Endothelial cell of umbilical vein (primary cell): ENCODE results near the gene MYO1E. TPM values are rescaled to one million over a fixed set of nuclear protein-coding genes. Genes with fewer than 3 reads are reported as not detected.

Source experiments
- BruUV-seq: library from RNA; stranded (reverse); fragments of 400-500 nt; replicated peaks from 2 replicates; lab custom pipeline; 2021; lab: Mats Ljungman, UMichigan
- CTCF ChIA-PET: fragments of 300-600, 350-600 bp; sonication (Branson Sonifier 250); formaldehyde crosslinking; loops from one replicate; lab custom pipeline; 2021; ENCODE audit warnings: antibody characterized with exemption, inconsistent platforms; lab: Charles Lee
- POLR2A ChIA-PET: fragments of 300-600, 350-600 bp; sonication (Branson Sonifier 250); formaldehyde crosslinking; loops from one replicate; lab custom pipeline; 2021; ENCODE audit warnings: antibody characterized with exemption, inconsistent platforms; lab: Charles Lee
- DNase-seq: peaks from one replicate; pipeline ENCODE4 v3.0.0-alpha.2; 2011; ENCODE audit warnings: low read depth, low spot score
- FAIRE-seq: peaks from 2 replicates; lab custom pipeline; 2011; peaks lifted over from hg19 to GRCh38; lab: Jason Lieb, UNC
- H2AFZ ChIP-seq: 2 replicates; pipeline ENCODE4 v1.6.0; 2012; ENCODE audit warnings: low read depth, low read length, control low read depth, inconsistent platforms
- H3K27ac ChIP-seq: 2 replicates; pipeline ENCODE4 v1.5.1; 2011; ENCODE audit warnings: low read depth, mild to moderate bottlenecking, control low read depth, low read length, moderate library complexity; ENCODE audit not compliant: insufficient read depth
- H3K27me3 ChIP-seq, 2 experiments: 2 replicates each; pipeline versions ENCODE4 v1.6.0 to v1.6.1; 2011; ENCODE audit warnings: low read length in 2 of 2, mixed read lengths in 1 of 2; ENCODE audit not compliant: control insufficient read depth in 2 of 2, insufficient read depth in 2 of 2
- H3K36me3 ChIP-seq, 2 experiments: 2 replicates in 1 of 2; 3 replicates in 1 of 2; pipeline ENCODE4 v1.5.1; 2011; ENCODE audit warnings: low read length in 2 of 2, mild to moderate bottlenecking in 1 of 2, moderate library complexity in 1 of 2; ENCODE audit not compliant: control insufficient read depth in 2 of 2, insufficient read depth in 2 of 2; ENCODE audit errors: extremely low read depth in 1 of 2
- H3K4me1 ChIP-seq: 3 replicates; pipeline ENCODE4 v1.5.1; 2011; ENCODE audit warnings: mild to moderate bottlenecking, low read length; ENCODE audit not compliant: control insufficient read depth, insufficient read depth; ENCODE audit errors: extremely low read depth
- H3K4me2 ChIP-seq: 2 replicates; pipeline ENCODE4 v1.6.1; 2011; ENCODE audit warnings: low read length, control low read depth, mixed read lengths; ENCODE audit not compliant: insufficient read depth
- H3K4me3 ChIP-seq, 3 experiments: fragments of 200-600 bp in 1 of 3; sonication (generic), shearing (Covaris generic) in 1 of 3; replicated peaks in 1 of 3; 2 replicates each; pipeline ENCODE4 v1.5.1; 2011 to 2016; ENCODE audit warnings: control low read depth in 3 of 3, low read length in 3 of 3, mild to moderate bottlenecking in 2 of 3, inconsistent platforms in 1 of 3, low read depth in 1 of 3, moderate library complexity in 1 of 3; ENCODE audit not compliant: insufficient read depth in 1 of 3
- H3K79me2 ChIP-seq: 2 replicates; pipeline ENCODE4 v1.6.0; 2012; ENCODE audit warnings: low read length, inconsistent platforms; ENCODE audit not compliant: control insufficient read depth, insufficient read depth
- H3K9ac ChIP-seq: replicated peaks from 2 replicates; pipeline ENCODE3; 2011; ENCODE audit warnings: low read length, control low read depth; ENCODE audit not compliant: insufficient read depth; ENCODE audit errors: extremely low read depth
- H3K9me1 ChIP-seq: replicated peaks from 3 replicates; pipeline ENCODE4 v1.6.0; 2011; ENCODE audit warnings: mild to moderate bottlenecking, low read length; ENCODE audit not compliant: control insufficient read depth, insufficient read depth; ENCODE audit errors: extremely low read depth
- H3K9me3 ChIP-seq: replicated peaks from 2 replicates; pipeline ENCODE4 v1.5.1; 2012; ENCODE audit warnings: low read length, inconsistent platforms; ENCODE audit not compliant: control insufficient read depth, insufficient read depth
- H4K20me1 ChIP-seq: replicated peaks from 2 replicates; pipeline ENCODE3; 2011; ENCODE audit warnings: mild to moderate bottlenecking, low read length; ENCODE audit not compliant: control insufficient read depth, insufficient read depth; ENCODE audit errors: extremely low read depth
- EZH2 ChIP-seq: IDR thresholded peaks from 2 replicates; pipeline ENCODE4 v1.6.1; 2012; ENCODE audit warnings: borderline replicate concordance, low read depth, mild to moderate bottlenecking, moderate library complexity, low read length, inconsistent platforms; ENCODE audit not compliant: severe bottlenecking
- FOS ChIP-seq: IDR thresholded peaks from 2 replicates; pipeline ENCODE4 v1.6.1; 2011; ENCODE audit warnings: mild to moderate bottlenecking, low read length, moderate library complexity, borderline replicate concordance; ENCODE audit not compliant: insufficient read depth
- GATA2 ChIP-seq: IDR thresholded peaks from 2 replicates; pipeline ENCODE4 v1.7.0; 2011; ENCODE audit warnings: low read depth, mild to moderate bottlenecking, moderate library complexity, mixed read lengths, low read length; ENCODE audit not compliant: insufficient read length, insufficient read depth
- JUN ChIP-seq: IDR thresholded peaks from 2 replicates; pipeline ENCODE4 v1.6.1; 2011; ENCODE audit warnings: borderline replicate concordance, low read depth; ENCODE audit not compliant: insufficient read length, insufficient read depth
- MAX ChIP-seq: IDR thresholded peaks from 2 replicates; pipeline ENCODE4 v1.6.1; 2011; ENCODE audit not compliant: insufficient read depth, insufficient read length
- MYC ChIP-seq: IDR thresholded peaks from one replicate; pipeline ENCODE4 v1.6.1; 2011; ENCODE audit warnings: mild to moderate bottlenecking, low read depth, low read length
- POLR2A ChIP-seq: IDR thresholded peaks from 2 replicates; pipeline ENCODE4 v1.6.1; 2012; ENCODE audit warnings: low read depth, mild to moderate bottlenecking, control low read depth, low read length
- POLR2AphosphoS5 ChIP-seq: IDR thresholded peaks from 2 replicates; pipeline ENCODE4 v1.6.1; 2012; ENCODE audit warnings: low read depth, mild to moderate bottlenecking, control low read depth, low read length, moderate library complexity; ENCODE audit not compliant: insufficient read depth
- dilution Hi-C: fragments of 300-500 bp; cut with MboI; formaldehyde crosslinking; loops from one replicate; pipeline ENCODE4 v1.15.0; 2019; ENCODE audit warnings: low sequenced_read_pairs; ENCODE audit not compliant: extremely low pct_ligation_motif_present
- intact Hi-C: fragments of 100-400 bp; cut with micrococcal nuclease; formaldehyde crosslinking; loops from one replicate; pipeline ENCODE4 v1.10.0; 2022
- polyA plus RNA-seq, 4 experiments: library from polyadenylated mRNA; depleted of rRNA in 3 of 4; stranded (reverse) in 3 of 4; unstranded in 1 of 4; fragments of >200 nt; gene quantifications; 2 replicates each; pipeline versions ENCODE4 v1.2.1 to v1.2.3, GENCODE V29; 2011 to 2012; ENCODE audit warnings: missing spikeins in 1 of 4
- total RNA-seq: library from RNA; stranded (reverse); gene quantifications from 2 replicates; pipeline ENCODE4 v1.2.3, GENCODE V29; 2021
- TF ChIP-seq, protein P1 (sequence below), 2 donors: IDR thresholded peaks; 1 replicate in 1 of 2; 2 replicates in 1 of 2; pipeline ENCODE4 v1.5.1; 2011; ENCODE audit warnings: low read length in 2 of 2, mild to moderate bottlenecking in 2 of 2, moderate library complexity in 2 of 2, control low read depth in 1 of 2, inconsistent platforms in 1 of 2, low read depth in 1 of 2; ENCODE audit not compliant: insufficient read depth in 1 of 2; ENCODE audit errors: extremely low read depth in 1 of 2

MYO1E gene
- total and polyA plus RNA-seq, 2 donors (not counting 3 experiments of a cell fraction or from before 2014, with no cell fraction given) = 31.6 to 218 TPM

GRCh38 chr15:59236394-59236793 lies 136.3 kb downstream of the MYO1E start:
- POLR2A ChIA-PET = interaction anchor here (0.7 kb wide), 1 partner anchor 64 kb away, joined by 3 read pairs; no protein-coding TSS in a partner anchor
- Histone ChIP-seq H3K79me2 (peaks cover 13% of the 10 kb centered on the region), H3K4me3 (no peak overlapping the region), H3K4me2 (no peak overlapping the region), H3K4me1 (peaks cover 39% of the 10 kb centered on the region), H3K9me1 (no peaks in the 10 kb centered on the region), H3K27ac (peak overlapping the region; percentile 92), H4K20me1 (no peaks in the 10 kb centered on the region), H3K27me3 (no peaks in the 10 kb centered on the region), H3K9ac (peak overlapping the region; percentile 64), H2AFZ (no peak overlapping the region), H3K36me3 (peaks cover 0 to under 1% of the 10 kb centered on the region in 2 experiments), H3K9me3 (no peaks in the 10 kb centered on the region)
- BruUV-seq = no TSS peak
- FAIRE-seq = no peak
- intact Hi-C loops (no loop called here), dilution Hi-C loops (no loop called here)
- no peak for DNase-seq
- CTCF ChIA-PET = no interaction called here
- no peak for TF ChIP-seq EZH2
- TF ChIP-seq POLR2A = no peak
- no peak for TF ChIP-seq JUN
- no peak for TF ChIP-seq GATA2
- no peak for TF ChIP-seq MAX
- TF ChIP-seq, protein P1, sequence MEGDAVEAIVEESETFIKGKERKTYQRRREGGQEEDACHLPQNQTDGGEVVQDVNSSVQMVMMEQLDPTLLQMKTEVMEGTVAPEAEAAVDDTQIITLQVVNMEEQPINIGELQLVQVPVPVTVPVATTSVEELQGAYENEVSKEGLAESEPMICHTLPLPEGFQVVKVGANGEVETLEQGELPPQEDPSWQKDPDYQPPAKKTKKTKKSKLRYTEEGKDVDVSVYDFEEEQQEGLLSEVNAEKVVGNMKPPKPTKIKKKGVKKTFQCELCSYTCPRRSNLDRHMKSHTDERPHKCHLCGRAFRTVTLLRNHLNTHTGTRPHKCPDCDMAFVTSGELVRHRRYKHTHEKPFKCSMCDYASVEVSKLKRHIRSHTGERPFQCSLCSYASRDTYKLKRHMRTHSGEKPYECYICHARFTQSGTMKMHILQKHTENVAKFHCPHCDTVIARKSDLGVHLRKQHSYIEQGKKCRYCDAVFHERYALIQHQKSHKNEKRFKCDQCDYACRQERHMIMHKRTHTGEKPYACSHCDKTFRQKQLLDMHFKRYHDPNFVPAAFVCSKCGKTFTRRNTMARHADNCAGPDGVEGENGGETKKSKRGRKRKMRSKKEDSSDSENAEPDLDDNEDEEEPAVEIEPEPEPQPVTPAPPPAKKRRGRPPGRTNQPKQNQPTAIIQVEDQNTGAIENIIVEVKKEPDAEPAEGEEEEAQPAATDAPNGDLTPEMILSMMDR (IDR thresholded peaks at IDR 0.05; ENCODE audit: extremely low read depth in 1 of 2, insufficient read depth in 1 of 2, low read depth in 1 of 2, low read length in 2 of 2) = no peak
- TF ChIP-seq MYC = no peak
- no peak for TF ChIP-seq POLR2AphosphoS5
- TF ChIP-seq FOS = no peak
